ENCODE results near the gene UHRF2.

DNA sequence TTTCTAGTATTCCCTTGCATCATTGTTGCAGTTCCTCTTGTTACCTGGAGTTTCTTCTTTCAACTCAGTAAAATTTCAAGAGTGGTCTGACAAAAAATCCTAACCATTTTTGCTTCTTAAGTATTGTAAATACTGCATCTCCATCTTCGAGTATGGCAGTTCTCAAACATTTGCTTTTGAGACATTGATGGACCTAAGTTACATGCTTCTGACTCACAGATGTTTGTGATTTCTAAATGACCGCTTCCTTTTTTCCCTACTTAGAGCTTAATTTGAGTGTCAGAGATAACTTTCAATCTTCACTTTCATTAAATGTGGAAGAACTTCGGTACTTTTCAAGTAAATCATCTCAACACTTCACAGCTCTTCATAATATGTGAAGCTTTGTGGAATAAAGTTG is 4.2 kb downstream of the UHRF2 start:
- TF ChIP-seq, protein P1, sequence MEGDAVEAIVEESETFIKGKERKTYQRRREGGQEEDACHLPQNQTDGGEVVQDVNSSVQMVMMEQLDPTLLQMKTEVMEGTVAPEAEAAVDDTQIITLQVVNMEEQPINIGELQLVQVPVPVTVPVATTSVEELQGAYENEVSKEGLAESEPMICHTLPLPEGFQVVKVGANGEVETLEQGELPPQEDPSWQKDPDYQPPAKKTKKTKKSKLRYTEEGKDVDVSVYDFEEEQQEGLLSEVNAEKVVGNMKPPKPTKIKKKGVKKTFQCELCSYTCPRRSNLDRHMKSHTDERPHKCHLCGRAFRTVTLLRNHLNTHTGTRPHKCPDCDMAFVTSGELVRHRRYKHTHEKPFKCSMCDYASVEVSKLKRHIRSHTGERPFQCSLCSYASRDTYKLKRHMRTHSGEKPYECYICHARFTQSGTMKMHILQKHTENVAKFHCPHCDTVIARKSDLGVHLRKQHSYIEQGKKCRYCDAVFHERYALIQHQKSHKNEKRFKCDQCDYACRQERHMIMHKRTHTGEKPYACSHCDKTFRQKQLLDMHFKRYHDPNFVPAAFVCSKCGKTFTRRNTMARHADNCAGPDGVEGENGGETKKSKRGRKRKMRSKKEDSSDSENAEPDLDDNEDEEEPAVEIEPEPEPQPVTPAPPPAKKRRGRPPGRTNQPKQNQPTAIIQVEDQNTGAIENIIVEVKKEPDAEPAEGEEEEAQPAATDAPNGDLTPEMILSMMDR (conservative IDR thresholded peaks at IDR 0.05; ENCODE audit: low read depth, low read length): no peak
- TF ChIP-seq EZH2 (IDR thresholded peaks at IDR 0.05; ENCODE audit: low read length, unreplicated experiment): no peak
- no peak for TF ChIP-seq EZH2phosphoT487 (IDR thresholded peaks at IDR 0.05; ENCODE audit: borderline replicate concordance, low read length)
